ENCODE measurements around the gene DDOST.
A peak's percentile ranks its signal among the peaks of the same experiment; 100 is the strongest.

Gene DDOST

DNA sequence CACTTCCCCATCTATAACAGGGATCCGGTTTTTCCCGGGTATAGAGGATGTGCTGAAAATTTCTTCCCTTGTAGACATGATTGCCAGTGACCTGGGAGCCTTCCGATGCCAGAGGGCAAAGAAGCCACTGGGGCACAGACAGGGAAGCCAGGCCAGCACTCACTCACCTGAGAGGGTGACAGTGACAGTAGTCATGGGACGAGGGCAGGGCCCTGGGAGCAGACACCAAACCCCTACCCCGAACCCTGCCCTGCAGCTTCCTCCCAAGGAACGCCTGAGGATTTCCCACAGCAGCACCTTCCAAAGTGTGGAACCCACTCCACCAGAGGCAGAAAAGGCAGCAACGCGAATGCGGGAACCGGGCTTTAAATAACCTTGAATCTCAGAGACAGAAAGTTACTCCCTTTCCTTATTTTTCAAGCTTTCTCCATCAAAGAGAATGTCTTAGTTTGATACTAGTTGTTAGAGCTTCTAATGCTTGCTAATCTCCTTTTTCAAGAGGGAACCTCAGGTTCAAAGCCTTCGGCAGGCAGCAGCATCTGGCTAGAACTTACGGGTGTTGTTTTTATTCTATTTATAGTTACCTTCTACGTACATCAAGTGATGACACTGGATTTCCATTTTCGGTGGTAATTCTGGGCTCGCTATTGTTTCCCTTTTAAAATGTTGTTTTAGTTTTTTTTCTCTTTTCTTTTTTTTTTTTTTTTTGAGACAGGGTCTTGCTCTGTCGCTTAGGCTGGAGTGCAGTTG lies 2.8 kb downstream of the DDOST start:
- no peak for DNase-seq

- no peak for DNase-seq
These were observed 4.1 kb downstream of the DDOST start for GRCh38 chr1:20657024-20657423.

GRCh38 chr1:20654104-20654690 lies 7.0 kb downstream of the DDOST start:
- no peak for DNase-seq

DNA sequence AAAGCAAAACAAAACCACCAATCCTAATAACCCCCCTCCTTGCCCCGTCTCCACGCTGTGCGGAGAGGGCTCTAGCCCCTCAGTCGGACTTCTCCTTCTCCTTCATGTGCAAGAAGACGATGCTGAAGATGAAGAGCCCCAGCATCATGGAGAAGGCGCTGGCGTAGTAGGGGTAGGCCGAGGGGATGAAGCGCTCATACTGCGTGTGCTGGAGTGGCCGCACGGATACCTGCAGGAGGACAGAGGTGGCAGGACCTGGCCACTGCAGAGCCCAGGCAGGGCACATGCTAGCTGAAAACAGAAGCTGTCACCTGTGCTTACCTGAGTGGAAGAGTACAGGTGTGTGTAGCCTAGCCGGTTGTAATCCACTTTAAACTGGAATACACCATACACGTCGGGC lies 8.9 kb downstream of the DDOST start:
- DNase-seq = no peak

- DNase-seq = no peak
These were observed 12.2 kb downstream of the DDOST start for GRCh38 chr1:20648946-20649345.

DNA sequence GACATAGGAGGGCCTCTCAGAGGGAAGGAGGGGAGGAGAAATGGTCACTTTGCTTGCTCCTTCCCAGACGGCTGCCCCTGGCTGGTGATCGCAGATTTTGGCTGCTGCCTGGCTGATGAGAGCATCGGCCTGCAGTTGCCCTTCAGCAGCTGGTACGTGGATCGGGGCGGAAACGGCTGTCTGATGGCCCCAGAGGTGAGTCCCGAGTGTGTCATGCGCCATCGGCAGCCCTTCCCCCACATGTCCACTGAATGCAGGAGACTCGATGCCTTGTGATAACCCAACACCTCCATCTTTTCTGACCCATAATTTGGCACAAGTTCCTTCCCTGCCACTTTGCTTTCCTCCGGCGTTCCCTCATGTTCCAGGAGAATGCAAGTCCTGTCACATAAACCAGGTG lies 12.7 kb downstream of the DDOST start:
- DNase-seq = no peak

GRCh38 chr1:20645414-20645813 lies 15.8 kb downstream of the DDOST start:
- no peak for DNase-seq

DNA sequence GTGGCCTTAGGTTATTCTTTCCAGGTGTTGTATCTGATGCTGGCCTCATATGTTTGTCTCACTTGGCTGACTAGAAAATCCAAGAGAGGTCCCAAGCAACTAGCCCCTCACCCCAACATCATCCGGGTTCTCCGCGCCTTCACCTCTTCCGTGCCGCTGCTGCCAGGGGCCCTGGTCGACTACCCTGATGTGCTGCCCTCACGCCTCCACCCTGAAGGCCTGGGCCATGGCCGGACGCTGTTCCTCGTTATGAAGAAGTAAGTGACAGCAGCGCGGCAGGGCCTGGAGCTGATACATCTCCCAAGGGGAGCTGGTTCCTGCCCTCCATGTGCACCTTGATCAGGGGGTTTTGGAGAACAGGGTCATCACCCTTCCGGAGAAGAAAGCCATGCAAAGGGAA lies 16.8 kb downstream of the DDOST start:
- no peak for DNase-seq

- DNase-seq = no peak
These were observed 18.1 kb downstream of the DDOST start for GRCh38 chr1:20643080-20643479.

GRCh38 chr1:20641975-20642374 lies 19.2 kb downstream of the DDOST start:
- no peak for DNase-seq

DNA sequence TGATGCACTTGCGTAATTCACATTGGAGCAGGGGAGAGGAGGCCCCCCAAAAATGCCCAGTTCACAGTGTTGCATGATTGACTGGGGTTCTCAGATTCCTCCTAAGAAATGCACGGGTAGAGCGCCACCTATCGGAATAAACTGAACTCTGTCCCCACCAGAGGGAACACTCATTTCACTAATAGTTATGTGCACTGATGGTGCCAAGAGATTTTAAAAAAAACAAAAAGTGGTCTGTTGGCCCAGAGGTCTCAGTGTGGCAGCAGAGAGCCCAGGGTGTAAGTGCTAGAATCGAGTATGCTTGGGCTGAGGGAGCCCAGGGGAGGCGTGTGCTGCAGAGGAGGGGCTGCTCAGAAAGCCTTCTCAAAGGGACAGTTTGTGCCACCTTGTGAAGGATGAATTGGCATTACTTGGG lies 21.0 kb downstream of the DDOST start:
- DNase-seq = peak; percentile 61

DNA sequence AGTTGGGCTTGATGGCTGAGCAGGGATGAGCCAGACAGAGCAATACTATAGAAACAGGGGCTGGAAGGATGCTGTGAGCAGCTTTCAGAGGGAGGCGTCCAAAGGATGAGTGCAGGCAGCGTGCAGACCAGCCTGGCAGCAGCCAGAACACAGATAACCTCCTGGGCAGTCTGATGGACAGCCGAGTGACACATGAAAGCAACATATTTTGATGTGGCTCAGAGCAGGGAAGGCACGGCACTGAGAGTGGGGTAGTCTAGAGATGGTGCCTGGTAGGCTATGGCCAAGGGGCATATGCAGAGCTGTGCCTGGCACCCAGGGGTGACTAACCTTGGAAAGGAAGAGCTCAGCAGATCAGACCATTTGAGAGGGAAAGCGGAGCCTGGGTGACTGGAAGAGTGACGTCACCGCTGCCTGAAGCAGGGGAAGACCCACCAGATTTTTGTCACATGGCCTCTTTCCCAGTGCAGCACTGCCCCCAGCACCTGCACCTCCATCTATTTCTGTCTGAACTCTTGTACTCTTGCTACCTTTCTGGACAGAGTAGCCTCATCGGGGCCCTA lies 24.3 kb downstream of the DDOST start:
- DNase-seq = no peak

GRCh38 chr1:20634594-20635084 lies 26.5 kb downstream of the DDOST start:
- no peak for DNase-seq

DNA sequence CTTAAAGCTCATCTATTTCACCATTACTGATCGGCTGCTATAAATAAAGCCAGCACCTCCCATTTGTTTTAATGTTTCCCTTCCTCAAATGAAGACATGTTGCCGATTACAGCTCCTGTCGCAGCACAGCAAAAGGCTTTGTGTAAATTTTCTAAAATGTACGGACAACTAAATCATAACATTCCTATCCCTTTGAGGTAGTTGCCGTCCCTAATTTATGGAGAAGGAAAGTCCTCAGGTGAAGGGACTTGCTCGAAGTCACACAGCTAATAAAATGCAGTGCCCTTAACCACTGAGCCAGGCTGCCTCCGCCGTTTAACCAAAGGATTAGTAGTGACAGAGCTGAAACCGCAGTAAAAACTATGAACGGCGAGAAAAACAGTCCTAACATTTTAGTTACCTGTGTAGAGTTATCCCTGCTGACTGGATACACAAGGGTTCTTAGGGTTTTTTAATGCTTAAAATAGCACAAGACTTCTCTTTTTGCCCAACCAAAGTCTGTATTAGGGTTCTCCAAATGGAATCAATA lies 27.0 kb downstream of the DDOST start:
- no peak for DNase-seq

DNA sequence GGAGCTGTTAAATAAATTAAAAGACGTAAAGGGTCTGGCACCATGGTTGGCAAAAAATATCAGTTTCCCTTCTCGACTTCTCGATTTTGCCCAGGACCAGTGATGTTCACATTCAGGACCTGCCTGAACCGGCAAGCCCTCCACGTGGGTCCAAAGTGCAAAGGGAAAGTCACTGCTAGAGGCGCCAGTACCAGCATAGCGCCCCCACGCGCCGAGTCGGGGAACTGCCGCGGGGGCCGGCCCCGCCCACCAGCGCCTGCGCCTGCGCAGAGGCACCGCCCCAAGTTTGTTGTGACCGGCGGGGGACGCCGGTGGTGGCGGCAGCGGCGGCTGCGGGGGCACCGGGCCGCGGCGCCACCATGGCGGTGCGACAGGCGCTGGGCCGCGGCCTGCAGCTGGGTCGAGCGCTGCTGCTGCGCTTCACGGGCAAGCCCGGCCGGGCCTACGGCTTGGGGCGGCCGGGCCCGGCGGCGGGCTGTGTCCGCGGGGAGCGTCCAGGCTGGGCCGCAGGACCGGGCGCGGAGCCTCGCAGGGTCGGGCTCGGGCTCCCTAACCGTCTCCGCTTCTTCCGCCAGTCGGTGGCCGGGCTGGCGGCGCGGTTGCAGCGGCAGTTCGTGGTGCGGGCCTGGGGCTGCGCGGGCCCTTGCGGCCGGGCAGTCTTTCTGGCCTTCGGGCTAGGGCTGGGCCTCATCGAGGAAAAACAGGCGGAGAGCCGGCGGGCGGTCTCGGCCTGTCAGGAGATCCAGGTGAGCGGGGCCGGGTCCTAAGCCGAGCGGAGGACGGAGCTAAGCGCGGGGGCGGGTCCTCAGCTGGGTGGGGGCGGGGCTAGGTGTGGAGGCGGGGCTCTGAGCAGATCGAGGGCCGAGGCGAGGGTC lies 27.7 kb downstream of the DDOST start, which contains the start of gene PINK1:
TSS of gene PINK1 (plus strand) at position 269 of the 875 bp plus-strand sequence. CDS start at position 360, 91 bp downstream.
- DNase-seq = peak; percentile 81

GRCh38 chr1:20632386-20632785 lies 28.8 kb downstream of the DDOST start:
- DNase-seq = no peak

GRCh38 chr1:20630729-20631128 lies 30.4 kb downstream of the DDOST start:
- no peak for DNase-seq

- no peak for DNase-seq
These were observed 34.6 kb downstream of the DDOST start for GRCh38 chr1:20626524-20626923.

DNA sequence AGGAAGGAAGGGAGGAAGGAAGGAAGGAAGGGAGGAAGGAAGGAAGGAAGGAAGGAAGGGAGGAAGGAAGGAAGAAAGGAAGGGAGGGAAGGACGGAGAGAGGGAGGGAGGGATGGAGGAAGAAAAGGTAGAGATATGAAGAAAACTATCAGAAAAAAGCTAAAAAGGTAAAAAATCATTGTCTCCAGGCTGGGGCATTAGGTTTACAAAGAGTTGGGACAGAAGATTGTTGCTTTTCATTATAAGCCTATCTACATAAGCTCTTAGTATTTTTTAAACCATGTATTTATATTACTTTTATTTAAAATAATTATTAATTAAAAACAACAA lies 35.1 kb downstream of the DDOST start:
- DNase-seq = no peak

- no peak for DNase-seq
These were observed 35.7 kb downstream of the DDOST start for GRCh38 chr1:20625176-20626097.

GRCh38 chr1:20624709-20625108 lies 36.5 kb downstream of the DDOST start:
- no peak for DNase-seq

DNA sequence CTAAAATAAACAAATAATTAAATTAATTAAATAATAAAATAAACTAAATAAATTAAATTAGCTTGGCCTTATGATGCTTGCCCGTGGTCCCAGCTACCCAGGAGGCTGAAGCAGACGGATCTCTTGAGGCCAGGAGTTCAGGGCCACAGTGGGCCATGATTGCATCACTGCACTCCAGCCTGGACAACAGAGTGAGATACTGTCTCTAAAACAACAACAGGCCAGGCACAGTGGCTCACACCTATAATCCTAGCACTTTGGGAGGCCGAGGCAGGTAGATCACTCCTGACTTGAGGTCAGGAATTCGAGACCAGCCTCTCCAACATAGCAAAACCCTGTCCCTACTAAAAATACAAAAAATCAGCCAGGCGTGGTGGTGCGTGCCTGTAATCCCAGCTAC lies 40.2 kb downstream of the DDOST start:
- no peak for DNase-seq
